Neural progenitor cell (in vitro differentiated cells): ENCODE results near the gene EXOC3L2.

Experiments used
- CTCF ChIP-seq: fragments of 200-600 bp; sonication (generic); IDR thresholded peaks from 2 replicates; pipeline ENCODE4 v1.5.1; 2017; ENCODE audit warnings: antibody characterized with exemption, mild to moderate bottlenecking
- EZH2 ChIP-seq: fragments of 200-600 bp; sonication (generic); IDR thresholded peaks from 2 replicates; pipeline ENCODE4 v1.6.1; 2017; ENCODE audit warnings: antibody characterized with exemption, mild to moderate bottlenecking, moderate library complexity
- EZH2phosphoT487 ChIP-seq: fragments of 200-600 bp; sonication (generic); IDR thresholded peaks from 2 replicates; pipeline ENCODE4 v1.6.1; 2017; ENCODE audit warnings: antibody characterized with exemption

- TF ChIP-seq CTCF = no peak
- no peak for TF ChIP-seq EZH2
- no peak for TF ChIP-seq EZH2phosphoT487
Observed at GRCh38 chr19:45244133-45244794, 943 bp downstream of the EXOC3L2 start.
